Heart left ventricle (tissue), 16 donors: Measurements from ENCODE around the gene CELF2. TPM values are rescaled to one million over a fixed set of nuclear protein-coding genes. Genes with fewer than 3 reads are reported as not detected.
A peak's percentile ranks its signal among the peaks of the same experiment; 100 is the strongest.

Experiments
- ATAC-seq, 4 donors: fragments of 200-7000 bp; cut with Tn5 transposase; one replicate each; pipeline ENCODE4 v1.9.1; 2020 to 2022; ENCODE audit warnings: moderate library complexity in 4 of 4, mild to moderate bottlenecking in 3 of 4, moderate number of reproducible peaks in 1 of 4
- DNase-seq, 5 donors: peaks; one replicate each; pipeline ENCODE4 v3.0.0-alpha.2; 2020
- H3K27ac ChIP-seq, 12 donors: fragments of 200-600 bp; sonication (generic) in 4 of 12; one replicate each; pipeline versions ENCODE4 v1.5.0 to v1.8.0; 2016 to 2022; ENCODE audit warnings: mild to moderate bottlenecking in 2 of 12
- H3K27me3 ChIP-seq, 9 donors: fragments of 200-600 bp; sonication (generic) in 2 of 9; one replicate each; pipeline versions ENCODE4 v1.5.1 to v1.8.0; 2016 to 2022; ENCODE audit warnings: mild to moderate bottlenecking in 3 of 9
- H3K36me3 ChIP-seq, 9 donors: fragments of 200-600 bp; sonication (generic) in 2 of 9; one replicate each; pipeline versions ENCODE4 v1.5.0 to v1.8.0; 2018 to 2022; ENCODE audit warnings: mild to moderate bottlenecking in 2 of 9
- H3K4me1 ChIP-seq, 12 donors: fragments of 200-600 bp; sonication (generic) in 4 of 12; one replicate each; pipeline versions ENCODE4 v1.5.0 to v1.8.0; 2016 to 2022; ENCODE audit warnings: mild to moderate bottlenecking in 3 of 12
- H3K4me3 ChIP-seq, 12 donors: fragments of 200-600 bp; sonication (generic) in 4 of 12; one replicate each; pipeline versions ENCODE4 v1.5.0 to v1.8.0; 2017 to 2022; ENCODE audit warnings: mild to moderate bottlenecking in 9 of 12, moderate library complexity in 4 of 12
- H3K9me3 ChIP-seq, 12 donors: fragments of 200-600 bp; sonication (generic) in 4 of 12; one replicate each; pipeline versions ENCODE4 v1.5.0 to v1.8.0; 2016 to 2022; ENCODE audit warnings: mild to moderate bottlenecking in 1 of 12
- CTCF ChIP-seq, 12 donors: fragments of 200-600 bp; sonication (generic) in 4 of 12; IDR thresholded peaks; one replicate each; pipeline versions ENCODE4 v1.5.0 to v1.8.0; 2018 to 2022; ENCODE audit warnings: antibody characterized with exemption in 12 of 12, mild to moderate bottlenecking in 5 of 12
- POLR2A ChIP-seq, 2 donors: fragments of 450-650 bp; IDR thresholded peaks; one replicate each; pipeline ENCODE4 v1.6.1; 2017; ENCODE audit warnings: antibody characterized with exemption in 2 of 2, mild to moderate bottlenecking in 2 of 2, moderate library complexity in 2 of 2
- WGBS, 4 donors: extraction: QIAGEN DNeasy Blood & Tissue Kit in 2 of 4; methylation state at CpG; one replicate each; pipeline versions ENCODE4 v1.1.5 to v1.1.7; 2013 to 2018; 5-methylcytosine and 5-hydroxymethylcytosine counted together
- intact Hi-C, 10 donors: fragments of 100-400 bp; cut with DNase I; formaldehyde crosslinking; loops; one replicate each; pipeline versions ENCODE4 v1.11.1 to v1.14.2; 2022
- polyA plus RNA-seq, 2 donors: library from polyadenylated mRNA; stranded (reverse); fragments of 200-250 nt; gene quantifications; one replicate each; pipeline ENCODE4 v1.2.3, GENCODE V29; 2013
- total RNA-seq, 9 donors: library from RNA; depleted of rRNA in 2 of 9; stranded (reverse); fragments of >200 nt in 2 of 9; fragmentation: NEBNext Ultra II Directional in 3 of 9; extraction: Animal tissue kit (Norgen Biotek cat#: 25700) in 3 of 9; gene quantifications; one replicate each; pipeline versions ENCODE4 v1.1.0 to v1.2.4, GENCODE V29; 2016 to 2023
- donor health status: ischemic (EF 13 %, LVEDD 7.1; RV severe dilation, severe dysfunction).
- donor health status: healthy with polysubstance abuse.
- donor health status: DM: no; HTN: yes; CAD: no.
- donor health status: DM: no; HTN: no; CAD: no.
- donor health status: ischemic (EF 25% LVEDD 6.9; RV normal size, moderate dysfunction).
- donor health status: ischemic (EF 25% LVEDD 5.7; RV mildly dilated, moderate dysfunction).
- donor health status: healthy.
- donor health status: DM: yes; HTN: yes; CAD: no.
- donor health status: ischemic (EF 35%, LVEDD 5.7; RV mildly dilated, moderate dysfunction).
- donor health status: nonischemic (EF 11% LVEDD 7.7; RV severe dilation, severe dysfunction).
- donor health status: DM: yes; HTN: yes; CAD: no.
- donor health status: PGD.
- donor health status: ischemic (EF 29% LVEDD 5.4; RV normal size, mild dysfunction).
- donor health status: nonischemic (EF 23%, LVEDD 6.1; RV moderate dilation, normal function).

CELF2 gene
- total and polyA plus RNA-seq, 11 donors: 14.2 to 103 (median 67.1) TPM

GRCh38 chr10:11329062-11329673 lies 311.5 kb downstream of the CELF2 start:
- ATAC-seq (peak; percentile 19 to 44 (median 28)), DNase-seq (no peak)
- TF ChIP-seq CTCF (IDR thresholded peaks at IDR 0.05) (no peak), POLR2A (IDR thresholded peaks at IDR 0.05) (no peak)
- H3K4me3 ChIP-seq: peak overlapping the region in 2 of 12 donors; percentile 3 to 6
- H3K4me1 ChIP-seq: peaks cover 10 to 52% (median 39%) of the 10 kb centered on the region in 12 donors
- H3K27ac ChIP-seq: peak overlapping the region; percentile 30 to 69 (median 50)
- intact Hi-C loops: no loop called here
- no peaks in the 10 kb centered on the region for H3K9me3 ChIP-seq
- H3K36me3 ChIP-seq: peaks cover 0 to 85% (median 26%) of the 10 kb centered on the region in 9 donors
- 36 to 44% (median 42%) methylated on average over 12 of the region's 12 CpGs for WGBS, 4 donors
- H3K27me3 ChIP-seq: no peaks in the 10 kb centered on the region

- H3K27me3 ChIP-seq: no peaks in the 10 kb centered on the region
- peak overlapping the region in 1 of 12 donors; percentile 7 for H3K4me3 ChIP-seq
- H3K9me3 ChIP-seq: no peaks in the 10 kb centered on the region
- WGBS, 4 donors: 36 to 51% (median 38%) methylated on average over 8 of the region's 8 CpGs
- peaks cover 10 to 60% (median 40%) of the 10 kb centered on the region in 12 donors for H3K4me1 ChIP-seq
- peak in 1 of 5 donors; percentile 45 for DNase-seq
- ATAC-seq: peak in 1 of 4 donors; percentile 42
- intact Hi-C loops: no loop called here
- peak overlapping the region in 9 of 12 donors; percentile 8 to 75 (median 65) for H3K27ac ChIP-seq
- H3K36me3 ChIP-seq: peaks cover 0 to 80% (median 18%) of the 10 kb centered on the region in 9 donors
- no peak for TF ChIP-seq POLR2A (IDR thresholded peaks at IDR 0.05)
- TF ChIP-seq CTCF (IDR thresholded peaks at IDR 0.05): no peak
These were observed 312.8 kb downstream of the CELF2 start for GRCh38 chr10:11330383-11331045.

- peaks cover 0 to 74% (median 12%) of the 10 kb centered on the region in 9 donors for H3K36me3 ChIP-seq
- no peak for TF ChIP-seq CTCF (IDR thresholded peaks at IDR 0.05)
- no peak for TF ChIP-seq POLR2A (IDR thresholded peaks at IDR 0.05)
- no peaks in the 10 kb centered on the region for H3K9me3 ChIP-seq
- no peak for DNase-seq
- intact Hi-C loops: no loop called here
- H3K4me3 ChIP-seq: no peak overlapping the region
- peaks cover 10 to 60% (median 40%) of the 10 kb centered on the region in 12 donors for H3K4me1 ChIP-seq
- peak overlapping the region in 9 of 12 donors; percentile 5 to 75 (median 56) for H3K27ac ChIP-seq
- no peaks in the 10 kb centered on the region for H3K27me3 ChIP-seq
- no peak for ATAC-seq
These were observed 313.4 kb downstream of the CELF2 start for GRCh38 chr10:11331046-11331577.

GRCh38 chr10:11331726-11332125 lies 314.1 kb downstream of the CELF2 start:
- Histone ChIP-seq H3K4me1 (peaks cover 10 to 60% (median 40%) of the 10 kb centered on the region in 12 donors), H3K27ac (peak overlapping the region in 4 of 12 donors; percentile 30 to 69 (median 40))
- 59 to 68% (median 60%) methylated on average over 3 of the region's 3 CpGs for WGBS, 4 donors

More at GRCh38 chr10:11331726-11332125, 314.1 kb downstream of the CELF2 start:
- no peaks in the 10 kb centered on the region for H3K9me3 ChIP-seq
- no peak overlapping the region for H3K4me3 ChIP-seq
- DNase-seq: no peak
- no peak for ATAC-seq
- H3K36me3 ChIP-seq: peaks cover 0 to 67% (median 9%) of the 10 kb centered on the region in 9 donors
- intact Hi-C loops: no loop called here
- TF ChIP-seq POLR2A (IDR thresholded peaks at IDR 0.05) (no peak), CTCF (IDR thresholded peaks at IDR 0.05) (no peak)
- H3K27me3 ChIP-seq: no peaks in the 10 kb centered on the region
